NCI-H1092 treated with DMSO at 0.1 percent for 48 hours (cell line): ENCODE measurements around the gene RGMA.
A peak's percentile ranks its signal among the peaks of the same experiment; 100 is the strongest.

Experiments used
- DNase-seq: peaks from one replicate; lab custom pipeline; 2025; lab: John Stamatoyannopoulos, UW

RGMA gene

GRCh38 chr15:93093765-93094164, 4.8 kb upstream of the RGMA start:
- DNase-seq, result no peak

DNA sequence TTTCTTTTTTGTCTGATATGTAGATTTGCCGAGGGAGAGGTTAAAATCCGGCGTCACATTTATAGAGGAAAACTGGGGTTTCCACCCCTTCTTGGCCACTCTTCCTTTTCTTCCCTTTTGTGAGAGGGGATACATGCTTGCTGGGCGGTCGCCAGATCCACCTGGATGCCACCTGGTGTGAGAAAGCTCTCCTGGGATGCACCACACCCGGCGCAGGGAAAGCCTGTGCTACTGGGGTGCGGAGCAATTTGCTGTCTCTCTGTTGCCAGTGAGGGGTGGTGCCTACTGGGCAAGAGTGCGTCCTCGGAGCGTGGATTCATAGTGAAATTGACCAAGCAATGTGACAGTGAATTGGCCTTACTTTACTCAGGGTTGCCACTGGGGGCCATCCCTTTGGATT, 2.5 kb upstream of the RGMA start:
- no peak for DNase-seq

DNA sequence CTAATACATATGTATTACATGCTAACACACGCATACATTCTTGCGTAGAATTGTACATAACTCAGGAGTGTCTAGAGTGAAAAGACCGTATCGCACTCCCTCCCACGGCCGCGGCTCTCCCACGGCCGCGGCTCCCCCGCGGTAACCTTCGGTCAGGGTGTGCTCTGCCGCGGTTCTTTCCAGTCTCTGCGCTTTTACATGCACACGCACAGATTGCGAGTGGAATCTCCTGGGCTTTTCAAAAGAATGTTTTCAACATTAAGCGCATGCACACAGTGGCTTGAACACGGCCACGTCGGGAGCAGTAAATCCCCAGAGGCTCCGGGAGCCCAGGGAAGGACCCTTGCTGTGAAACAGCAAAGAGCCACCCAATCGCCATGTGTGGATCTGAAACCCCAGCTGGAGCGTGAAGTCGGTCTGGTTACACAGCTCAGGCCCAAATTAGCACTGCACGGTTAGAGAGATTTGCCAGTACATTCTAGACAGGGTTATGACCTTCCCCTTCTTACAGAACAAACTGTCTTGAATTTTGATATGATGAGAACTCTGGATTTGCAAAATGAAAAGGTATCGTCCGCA, 805 bp upstream of the RGMA start:
- DNase-seq, result no peak

GRCh38 chr15:93088200-93088980, 621 bp downstream of the RGMA start:
- DNase-seq, result peak; percentile 61

DNA sequence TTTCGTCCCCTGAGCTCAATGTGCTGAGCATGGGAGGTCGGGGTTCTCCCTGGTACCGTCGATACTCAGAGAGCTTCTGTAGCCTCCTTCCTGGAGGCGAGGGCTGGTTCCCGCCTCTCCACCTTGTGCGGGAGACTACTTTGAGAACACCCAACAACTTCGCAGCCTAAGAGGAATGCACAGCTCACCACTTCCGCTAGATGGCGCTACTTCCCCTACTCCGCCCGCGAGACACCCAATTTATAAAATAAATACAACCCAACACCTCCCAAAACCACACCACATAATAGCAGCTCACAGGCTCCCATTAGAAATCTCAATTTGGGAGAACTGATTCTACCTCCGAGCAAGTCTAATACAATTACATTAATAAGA, 1.2 kb downstream of the RGMA start:
- DNase-seq, result peak; percentile 61

- DNase-seq, result no peak
Observed at GRCh38 chr15:93086791-93087190, 2.2 kb downstream of the RGMA start.

- DNase-seq, result no peak
Observed at GRCh38 chr15:93085692-93086091, 3.3 kb downstream of the RGMA start.

DNA sequence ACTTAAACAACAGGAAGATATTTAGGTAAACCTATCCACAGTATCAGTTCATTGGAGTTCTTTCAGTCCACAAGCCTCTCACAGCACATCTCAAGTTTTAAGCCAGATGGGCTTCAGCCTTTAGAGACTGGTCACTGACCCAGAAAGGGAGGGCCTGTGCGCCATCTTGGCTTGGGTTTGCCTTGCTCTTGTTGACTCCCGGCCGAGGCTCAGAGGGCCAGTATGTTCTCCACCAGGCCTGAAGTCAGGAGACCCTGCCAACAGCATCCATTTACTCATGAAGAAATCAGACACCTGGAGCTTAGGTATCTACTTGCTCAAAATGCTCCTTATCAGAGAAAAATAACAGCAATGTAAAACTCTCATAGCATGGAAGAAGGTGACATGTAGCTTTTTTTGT, 6.2 kb downstream of the RGMA start:
- DNase-seq, result no peak

DNA sequence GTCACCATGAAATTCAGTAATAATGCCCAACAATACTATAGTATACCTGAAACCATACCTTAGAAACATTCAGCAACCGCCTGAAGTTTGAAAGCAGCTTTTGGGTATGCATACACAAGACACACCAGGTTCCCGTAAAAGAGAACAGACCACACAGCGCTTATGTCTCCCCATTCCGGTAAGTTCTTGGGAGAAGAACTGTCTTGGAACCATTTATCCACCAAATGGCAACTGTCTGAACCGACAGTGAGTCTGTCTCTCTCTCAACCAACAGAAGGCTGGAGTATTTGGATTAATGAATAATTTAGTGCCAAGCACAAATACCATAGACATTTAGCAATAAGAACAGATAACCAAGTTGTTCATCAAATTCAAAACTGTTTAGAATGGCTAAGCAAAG, 7.6 kb downstream of the RGMA start:
- no peak for DNase-seq

DNA sequence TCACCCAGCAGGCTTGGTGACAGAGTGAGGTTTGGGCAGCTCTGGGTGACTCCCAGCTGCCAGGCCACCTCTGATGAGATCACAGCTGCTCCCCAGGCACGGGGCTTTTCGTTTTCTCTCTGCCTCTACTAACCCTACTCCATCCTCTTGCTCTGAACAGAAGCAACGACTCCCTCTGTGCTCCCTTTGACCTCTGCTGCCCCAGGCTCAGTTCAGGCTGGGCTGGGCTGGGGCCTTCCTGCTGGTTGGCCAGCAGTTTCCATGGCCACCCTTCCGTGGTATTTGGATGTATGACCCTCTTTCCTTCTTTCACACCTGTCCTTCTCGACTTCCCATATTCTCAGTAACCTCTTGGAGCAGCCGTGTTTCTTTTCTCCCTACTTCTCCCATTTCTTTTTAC, 8.6 kb downstream of the RGMA start:
- no peak for DNase-seq

GRCh38 chr15:93076875-93077274, 12.1 kb downstream of the RGMA start:
- no peak for DNase-seq

- no peak for DNase-seq
Observed at GRCh38 chr15:93076217-93076616, 12.8 kb downstream of the RGMA start.

GRCh38 chr15:93074599-93074998, 14.4 kb downstream of the RGMA start:
- no peak for DNase-seq

GRCh38 chr15:93073465-93073952, 15.5 kb downstream of the RGMA start:
- no peak for DNase-seq

DNA sequence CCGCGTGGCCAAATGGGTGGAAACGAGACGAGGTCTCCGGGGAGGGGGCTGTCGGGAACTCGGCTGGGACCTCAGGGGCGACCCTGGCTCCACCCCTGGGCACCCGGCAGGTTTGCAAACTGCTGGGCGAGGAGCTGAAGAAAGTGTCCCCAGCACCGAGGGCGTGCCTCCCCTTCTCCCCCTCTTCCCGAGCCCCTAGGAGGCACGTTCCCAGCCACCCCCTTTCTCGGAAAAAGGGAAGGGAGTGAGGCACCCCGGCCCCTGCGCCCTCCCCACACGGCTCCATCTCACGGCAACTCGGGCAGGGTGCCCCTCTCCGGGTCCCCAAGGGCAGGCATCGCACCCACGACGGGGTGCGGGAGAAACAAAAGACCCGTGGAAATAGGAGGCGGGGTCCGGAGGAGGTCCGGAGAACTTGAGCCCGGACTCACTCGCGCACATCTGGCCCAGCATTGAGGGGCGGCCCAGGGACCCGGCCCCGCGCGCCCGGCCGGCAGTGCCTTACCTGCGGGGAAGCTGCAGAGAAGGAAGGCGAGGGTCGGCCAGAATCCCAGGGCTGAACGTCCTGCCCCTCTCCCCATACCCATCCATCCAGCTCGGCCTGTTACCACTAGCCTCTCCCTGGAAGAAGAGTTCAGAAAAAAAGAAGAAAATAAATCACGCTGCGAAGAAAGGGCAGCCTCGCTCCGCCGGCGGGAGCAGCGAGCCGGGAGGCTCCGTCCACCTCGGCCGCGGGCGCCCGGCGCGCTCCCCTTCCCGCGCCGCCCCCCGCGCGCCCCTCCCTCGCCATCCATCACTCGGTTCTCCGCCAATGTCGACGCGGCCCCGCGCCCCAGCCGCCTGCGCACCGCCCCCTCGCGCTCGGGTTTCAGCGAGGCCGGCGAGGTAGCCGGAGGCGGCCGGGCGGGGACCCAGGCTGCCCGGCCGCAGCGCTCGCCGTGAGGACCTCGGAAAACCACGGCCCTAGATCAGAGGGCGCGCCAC, 16.3 kb downstream of the RGMA start:
- peak; percentile 65 for DNase-seq

GRCh38 chr15:93072011-93072410, 17.0 kb downstream of the RGMA start:
- no peak for DNase-seq

GRCh38 chr15:93071469-93071936, 17.5 kb downstream of the RGMA start:
- DNase-seq, result no peak

DNA sequence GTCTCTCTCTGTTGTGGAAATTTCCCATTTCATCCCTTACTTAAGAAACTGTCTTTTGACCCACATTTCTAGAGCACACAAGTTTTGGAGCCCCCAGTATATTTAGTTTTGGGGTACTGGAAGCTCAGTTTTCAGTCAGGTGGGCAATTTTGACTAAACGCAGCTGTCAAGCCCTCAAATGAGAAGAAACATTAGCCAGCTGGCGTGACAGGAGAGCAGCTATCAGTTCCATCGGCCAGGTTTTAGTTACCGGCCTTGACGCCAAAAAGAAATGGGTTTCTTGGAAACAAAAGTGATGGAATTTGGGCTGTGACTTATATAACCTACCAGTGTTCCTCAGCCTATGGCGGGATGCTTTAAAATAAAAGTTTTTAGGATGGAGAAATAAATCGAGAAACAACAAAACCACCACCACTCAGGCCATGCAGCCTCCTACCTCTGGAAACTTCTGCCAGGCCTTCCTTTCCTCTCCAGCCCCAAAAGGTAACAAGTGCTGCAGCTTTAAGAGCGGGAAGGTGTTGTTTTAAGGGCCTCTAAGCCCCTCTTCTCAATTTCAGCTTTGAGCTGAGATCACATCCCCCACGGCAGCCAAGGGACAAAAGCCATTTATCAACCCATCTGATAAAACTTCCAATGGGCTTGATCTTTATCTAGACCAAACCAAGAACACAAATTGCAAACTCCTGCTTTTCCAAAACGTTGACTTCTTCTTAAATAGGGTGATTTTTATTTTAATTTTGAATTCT, 18.3 kb downstream of the RGMA start:
- no peak for DNase-seq

DNA sequence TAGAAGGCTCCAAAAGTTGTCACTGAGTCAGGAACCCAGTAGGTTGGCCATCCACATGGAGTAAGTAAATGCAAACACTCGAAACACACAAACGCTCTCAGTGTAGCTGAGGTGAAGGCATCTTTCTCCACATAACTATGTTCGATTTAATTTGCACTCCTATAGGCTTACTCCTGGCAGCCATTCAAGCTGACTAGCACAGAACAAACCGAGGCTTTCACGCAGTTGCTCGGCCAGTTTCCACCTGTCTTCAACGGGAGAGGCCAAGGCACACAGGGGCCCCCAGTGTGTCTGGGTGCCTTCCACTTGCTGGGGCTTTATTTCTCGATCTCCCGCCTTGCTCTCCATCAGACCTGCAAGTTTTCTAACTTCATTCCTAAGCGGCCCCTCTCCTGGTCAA, 18.9 kb downstream of the RGMA start:
- DNase-seq, result no peak

DNA sequence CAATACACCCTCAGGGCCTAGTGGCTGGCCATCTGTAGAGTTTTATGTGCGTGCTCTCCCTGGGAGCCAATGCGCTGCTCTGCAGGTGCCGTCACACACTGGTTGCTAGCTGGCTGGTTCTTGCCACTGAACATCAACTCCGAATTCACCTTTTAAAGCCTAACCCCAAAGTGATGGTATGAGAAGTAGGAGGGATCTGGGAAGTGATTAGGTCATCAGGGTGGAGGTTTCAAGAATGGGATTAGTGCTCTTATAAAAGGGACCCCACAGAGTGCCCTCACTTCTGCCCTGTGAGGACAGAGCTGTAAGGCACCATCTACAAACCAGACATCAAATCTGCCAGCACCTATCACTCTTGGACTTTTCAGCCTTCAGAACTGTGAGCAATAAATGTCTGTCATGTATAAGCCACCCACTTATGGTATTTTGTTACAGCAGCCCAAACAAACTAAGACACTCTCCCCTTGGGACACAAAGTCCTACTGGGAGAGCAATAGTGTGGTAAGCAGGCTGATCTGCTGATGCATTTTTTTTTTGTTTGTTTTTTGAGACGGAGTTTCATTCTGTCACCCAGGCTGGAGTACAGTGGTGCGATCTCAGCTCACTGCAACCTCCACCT, 20.3 kb downstream of the RGMA start:
- no peak for DNase-seq

DNA sequence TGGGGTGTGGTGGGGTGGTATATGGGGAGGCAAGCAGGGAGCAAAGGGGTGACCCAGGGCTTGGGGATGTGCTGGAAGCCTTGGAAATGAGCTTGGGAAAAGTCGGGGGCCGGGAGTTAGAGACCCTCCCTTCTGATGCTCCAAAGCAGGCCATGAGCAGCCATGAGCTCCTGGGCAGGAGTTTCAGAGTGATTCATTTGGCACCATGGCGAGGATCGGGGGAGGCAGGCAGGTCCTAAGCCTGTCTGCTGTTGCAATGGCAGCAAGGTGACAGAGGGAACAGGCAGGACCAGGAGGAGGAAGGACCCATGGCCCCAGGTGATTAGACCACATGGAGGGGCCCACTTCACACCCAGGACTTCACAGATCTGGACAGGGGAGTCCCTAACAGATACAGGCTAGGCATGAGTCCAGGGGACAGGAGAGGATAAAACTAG, 21.3 kb downstream of the RGMA start:
- no peak for DNase-seq
